CD4-positive, alpha-beta T cell (primary cell): ENCODE measurements around the gene SELPLG. TPM values are rescaled to one million over a fixed set of nuclear protein-coding genes. Genes with fewer than 3 reads are reported as not detected.

Source experiments
- ATAC-seq: fragments of 200-7000 bp; cut with Tn5 transposase; one replicate; pipeline ENCODE4 v1.10.0; 2022; ENCODE audit warnings: mild to moderate bottlenecking; ENCODE audit not compliant: poor library complexity
- CTCF ChIA-PET: fragments of 350-600 bp; sonication (Branson Sonifier 250); formaldehyde crosslinking; loops from one replicate; lab custom pipeline; 2021; ENCODE audit warnings: antibody characterized with exemption, inconsistent platforms; lab: Charles Lee
- POLR2A ChIA-PET: fragments of 350-600 bp; sonication (Branson Sonifier 250); formaldehyde crosslinking; loops from one replicate; lab custom pipeline; 2021; ENCODE audit warnings: antibody characterized with exemption, inconsistent platforms; lab: Charles Lee
- DNase-seq, 14 experiments: peaks; one replicate each; pipeline ENCODE4 v3.0.0-alpha.2; 2013 to 2020; ENCODE audit warnings: mixed read lengths in 2 of 14
- H3K27ac ChIP-seq, 2 donors: one replicate each; pipeline versions ENCODE4 v1.5.1 to v1.7.0; 2013; ENCODE audit warnings: low read length in 2 of 2, low read depth in 1 of 2, mild to moderate bottlenecking in 1 of 2
- H3K27me3 ChIP-seq, 2 experiments: 1 replicate in 1 of 2; 2 replicates in 1 of 2; pipeline versions ENCODE4 v1.6.1 to v1.7.0; 2013; ENCODE audit warnings: low read length in 2 of 2, control low read depth in 1 of 2, mild to moderate bottlenecking in 1 of 2, moderate library complexity in 1 of 2; ENCODE audit not compliant: insufficient read depth in 2 of 2, control insufficient read depth in 1 of 2
- H3K36me3 ChIP-seq: one replicate; pipeline ENCODE4 v1.6.1; 2013; ENCODE audit warnings: low read length, control low read depth; ENCODE audit not compliant: insufficient read depth
- H3K4me1 ChIP-seq: one replicate; pipeline ENCODE4 v1.6.1; 2013; ENCODE audit warnings: low read length, control low read depth; ENCODE audit not compliant: insufficient read depth
- H3K4me3 ChIP-seq: one replicate; pipeline ENCODE4 v1.5.1; 2013; ENCODE audit warnings: mild to moderate bottlenecking, low read length, moderate library complexity
- H3K9me3 ChIP-seq, 2 experiments: 1 replicate in 1 of 2; 2 replicates in 1 of 2; pipeline versions ENCODE4 v1.6.1 to v1.7.0; 2013; ENCODE audit warnings: low read length in 2 of 2, mild to moderate bottlenecking in 2 of 2, control low read depth in 1 of 2, moderate library complexity in 1 of 2; ENCODE audit not compliant: control insufficient read depth in 1 of 2, insufficient read depth in 1 of 2
- H3K27ac Mint-ChIP-seq: one replicate; pipeline ENCODE4 v1.8.0; 2020; ENCODE audit warnings: mixed read lengths
- H3K27me3 Mint-ChIP-seq: one replicate; pipeline ENCODE4 v1.8.0; 2021; ENCODE audit warnings: mixed read lengths
- H3K36me3 Mint-ChIP-seq: one replicate; pipeline ENCODE4 v1.8.0; 2021; ENCODE audit warnings: low read depth, mixed read lengths
- H3K4me1 Mint-ChIP-seq: one replicate; pipeline ENCODE4 v1.8.0; 2021; ENCODE audit warnings: low read depth, mixed read lengths
- H3K4me3 Mint-ChIP-seq: one replicate; pipeline ENCODE4 v1.8.0; 2020; ENCODE audit warnings: mild to moderate bottlenecking, mixed read lengths
- H3K9me3 Mint-ChIP-seq: one replicate; pipeline ENCODE4 v1.8.0; 2020; ENCODE audit warnings: mixed read lengths
- CTCF ChIP-seq: fragments of 200-600 bp; IDR thresholded peaks from one replicate; pipeline ENCODE4 v1.8.0; 2022; ENCODE audit warnings: antibody characterized with exemption, mild to moderate bottlenecking
- intact Hi-C, 2 experiments: fragments of 100-400 bp; cut with DNase I in 1 of 2; cut with micrococcal nuclease in 1 of 2; formaldehyde crosslinking; loops; one replicate each; pipeline versions ENCODE4 v1.15.1 to v1.9.0; 2023 to 2025; cut with DNase I, micrococcal nuclease
- total RNA-seq, 174 experiments: library from RNA in 2 of 174; stranded (reverse) in 2 of 174; gene quantifications; one replicate each; pipeline ENCODE4 v1.2.3 and lab custom pipeline; 2021 to 2026

Gene SELPLG
- total RNA-seq, 2 experiments from 2014 or later = 25.7 to 27.8 TPM

- Histone ChIP-seq H3K4me1 (no peaks in the 10 kb centered on the region), H3K9me3 (no peaks in the 10 kb centered on the region), H3K4me3 (no peak overlapping the region), H3K27ac (no peak overlapping the region), H3K36me3 (no peaks in the 10 kb centered on the region), H3K27me3 (no peaks in the 10 kb centered on the region)
- Mint-ChIP-seq H3K4me3 (no peak overlapping the region), H3K27me3 (no peaks in the 10 kb centered on the region), H3K4me1 (peaks cover under 1% of the 10 kb centered on the region), H3K36me3 (no peaks in the 10 kb centered on the region), H3K27ac (no peak overlapping the region), H3K9me3 (no peaks in the 10 kb centered on the region)
- POLR2A ChIA-PET = no interaction called here
- no peak for ATAC-seq
- intact Hi-C loops = no loop called here
- no peak for TF ChIP-seq CTCF
- no peak for DNase-seq
- CTCF ChIA-PET = no interaction called here
These were observed 52.1 kb downstream of the SELPLG start for GRCh38 chr12:108581311-108582227.

- Mint-ChIP-seq H3K36me3 (no peaks in the 10 kb centered on the region), H3K9me3 (no peaks in the 10 kb centered on the region), H3K27me3 (no peaks in the 10 kb centered on the region), H3K4me3 (no peak overlapping the region), H3K27ac (no peak overlapping the region), H3K4me1 (peaks cover 11% of the 10 kb centered on the region)
- H3K27ac ChIP-seq = no peak overlapping the region
- TF ChIP-seq CTCF = no peak
- ChIA-PET CTCF (no interaction called here), POLR2A (no interaction called here)
- H3K4me1 ChIP-seq = no peaks in the 10 kb centered on the region
- H3K36me3 ChIP-seq = no peaks in the 10 kb centered on the region
- DNase-seq = no peak
- no peaks in the 10 kb centered on the region for H3K9me3 ChIP-seq
- no peaks in the 10 kb centered on the region for H3K27me3 ChIP-seq
- H3K4me3 ChIP-seq = no peak overlapping the region
- no peak for ATAC-seq
- intact Hi-C loops = no loop called here
These were observed 53.2 kb downstream of the SELPLG start for GRCh38 chr12:108580531-108580930.

- intact Hi-C loops = no loop called here
- ChIA-PET CTCF (no interaction called here), POLR2A (no interaction called here)
- DNase-seq (no peak), ATAC-seq (no peak)
- Mint-ChIP-seq H3K27ac (no peak overlapping the region), H3K36me3 (no peaks in the 10 kb centered on the region), H3K4me1 (peaks cover 26% of the 10 kb centered on the region), H3K9me3 (no peaks in the 10 kb centered on the region), H3K4me3 (no peak overlapping the region), H3K27me3 (no peaks in the 10 kb centered on the region)
- no peak overlapping the region for H3K4me3 ChIP-seq
- no peaks in the 10 kb centered on the region for H3K27me3 ChIP-seq
- TF ChIP-seq CTCF = no peak
- no peaks in the 10 kb centered on the region for H3K9me3 ChIP-seq
- no peaks in the 10 kb centered on the region for H3K36me3 ChIP-seq
- H3K27ac ChIP-seq = no peak overlapping the region
- peaks cover 8% of the 10 kb centered on the region for H3K4me1 ChIP-seq
These were observed 54.9 kb downstream of the SELPLG start for GRCh38 chr12:108578813-108579212.
